H1 (cell line): ENCODE measurements around the gene LDAH. TPM values are rescaled to one million over a fixed set of nuclear protein-coding genes. Genes with fewer than 3 reads are reported as not detected.

Experiments
- CTCF ChIA-PET: fragments of 300-600 bp; sonication (Branson Sonifier 250); formaldehyde crosslinking; loops from one replicate; lab custom pipeline; 2021; ENCODE audit not compliant: partially characterized antibody; lab: Charles Lee
- POLR2A ChIA-PET: fragments of 300-600 bp; sonication (Branson Sonifier 250); formaldehyde crosslinking; loops from one replicate; lab custom pipeline; 2021; ENCODE audit warnings: inconsistent platforms; ENCODE audit not compliant: partially characterized antibody; lab: Charles Lee
- DNase-seq, 2 experiments: peaks; one replicate each; pipeline versions ENCODE4 v3.0.0 to v3.0.0-alpha.2; 2010 to 2022; ENCODE audit warnings: low spot score in 2 of 2, low read depth in 1 of 2, mixed read lengths in 1 of 2
- FAIRE-seq: peaks from 2 replicates; lab custom pipeline; 2011; peaks lifted over from hg19 to GRCh38; lab: Jason Lieb, UNC
- H2AFZ ChIP-seq: 2 replicates; pipeline ENCODE4 v1.8.1; 2012; ENCODE audit warnings: low read length, inconsistent platforms
- H2AK5ac ChIP-seq: 2 replicates; pipeline ENCODE4 v1.6.1; 2013; ENCODE audit warnings: low read depth, low read length
- H2BK120ac ChIP-seq: replicated peaks from 2 replicates; pipeline ENCODE3; 2013; ENCODE audit warnings: low read depth, low read length, inconsistent platforms
- H2BK12ac ChIP-seq: 2 replicates; pipeline ENCODE4 v1.6.1; 2013; ENCODE audit warnings: low read depth, low read length
- H2BK15ac ChIP-seq: 2 replicates; pipeline ENCODE4 v1.6.1; 2013; ENCODE audit warnings: low read length
- H2BK20ac ChIP-seq: 2 replicates; pipeline ENCODE4 v1.6.1; 2013; ENCODE audit warnings: low read length
- H2BK5ac ChIP-seq: 2 replicates; pipeline ENCODE4 v1.6.1; 2013; ENCODE audit warnings: low read depth, low read length
- H3K14ac ChIP-seq: 2 replicates; pipeline ENCODE4 v1.6.1; 2013; ENCODE audit warnings: inconsistent platforms; ENCODE audit not compliant: insufficient read length
- H3K18ac ChIP-seq: 2 replicates; pipeline ENCODE4 v1.6.1; 2013; ENCODE audit warnings: low read length; ENCODE audit errors: extremely low read depth
- H3K23ac ChIP-seq: 2 replicates; pipeline ENCODE4 v1.6.1; 2013; ENCODE audit warnings: inconsistent platforms; ENCODE audit not compliant: insufficient read length
- H3K23me2 ChIP-seq: 2 replicates; pipeline ENCODE4 v1.6.1; 2013; ENCODE audit warnings: low read depth, low read length
- H3K27ac ChIP-seq: 2 replicates; pipeline ENCODE4 v1.6.1; 2011; ENCODE audit warnings: low read depth, low read length, inconsistent platforms
- H3K27me3 ChIP-seq, 4 experiments: replicated peaks in 1 of 4; 1 replicate in 1 of 4; 2 replicates in 3 of 4; pipeline versions ENCODE4 v1.6.1 to v1.8.1; 2011 to 2013; ENCODE audit warnings: low read length in 3 of 4, mild to moderate bottlenecking in 3 of 4, inconsistent platforms in 2 of 4, mixed read lengths in 2 of 4, moderate library complexity in 1 of 4; ENCODE audit not compliant: control insufficient read depth in 3 of 4, insufficient read depth in 3 of 4; ENCODE audit errors: extremely low read depth in 1 of 4
- H3K36me3 ChIP-seq, 4 experiments: 2 replicates each; pipeline versions ENCODE4 v1.6.1 to v1.8.1; 2011 to 2013; ENCODE audit warnings: mild to moderate bottlenecking in 4 of 4, low read length in 3 of 4, moderate library complexity in 2 of 4, control low read depth in 1 of 4, inconsistent platforms in 1 of 4; ENCODE audit not compliant: insufficient read depth in 4 of 4, control insufficient read depth in 2 of 4
- H3K4ac ChIP-seq: replicated peaks from 2 replicates; pipeline ENCODE3; 2013; ENCODE audit warnings: low read length, low read depth, mixed read lengths, inconsistent platforms; ENCODE audit not compliant: insufficient read length
- H3K4me1 ChIP-seq, 4 experiments: replicated peaks in 1 of 4; 1 replicate in 1 of 4; 2 replicates in 3 of 4; pipeline versions ENCODE4 v1.6.1 to v1.8.1; 2011 to 2013; ENCODE audit warnings: low read length in 3 of 4, inconsistent platforms in 2 of 4, mixed read lengths in 1 of 4; ENCODE audit not compliant: insufficient read depth in 4 of 4, control insufficient read depth in 3 of 4
- H3K4me2 ChIP-seq, 2 experiments: 2 replicates each; pipeline versions ENCODE4 v1.6.1 to v1.8.1; 2011 to 2013; ENCODE audit warnings: low read depth in 2 of 2, low read length in 2 of 2, control low read depth in 1 of 2, inconsistent platforms in 1 of 2, mild to moderate bottlenecking in 1 of 2; ENCODE audit not compliant: insufficient read depth in 1 of 2
- H3K4me3 ChIP-seq, 4 experiments: fragments of 200-600, 300-600 bp in 1 of 4; sonication (generic), shearing (Covaris generic), sonication (Bioruptor Twin) in 1 of 4; 2 replicates each; pipeline versions ENCODE4 v1.5.1 to v1.8.1; 2011 to 2016; ENCODE audit warnings: low read length in 4 of 4, low read depth in 3 of 4, control low read depth in 2 of 4, inconsistent platforms in 2 of 4, mild to moderate bottlenecking in 2 of 4, mixed read lengths in 1 of 4, moderate library complexity in 1 of 4; ENCODE audit not compliant: insufficient read depth in 2 of 4; ENCODE audit errors: extremely low read depth in 1 of 4
- H3K56ac ChIP-seq: replicated peaks from 2 replicates; pipeline ENCODE3; 2013; ENCODE audit warnings: low read depth, mild to moderate bottlenecking, mixed read lengths, low read length, inconsistent platforms; ENCODE audit not compliant: insufficient read length
- H3K79me1 ChIP-seq: 2 replicates; pipeline ENCODE4 v1.6.1; 2013; ENCODE audit warnings: low read depth, low read length, control low read depth
- H3K79me2 ChIP-seq, 2 experiments: 2 replicates each; pipeline versions ENCODE4 v1.6.1 to v1.8.1; 2012 to 2013; ENCODE audit warnings: low read length in 2 of 2, mild to moderate bottlenecking in 2 of 2, inconsistent platforms in 1 of 2; ENCODE audit not compliant: insufficient read depth in 2 of 2, control insufficient read depth in 1 of 2
- H3K9ac ChIP-seq, 4 experiments: replicated peaks in 1 of 4; 1 replicate in 1 of 4; 2 replicates in 3 of 4; pipeline versions ENCODE4 v1.6.1 to v1.8.1; 2011 to 2013; ENCODE audit warnings: low read depth in 3 of 4, low read length in 3 of 4, control low read depth in 2 of 4, mild to moderate bottlenecking in 2 of 4, moderate library complexity in 2 of 4, inconsistent platforms in 1 of 4; ENCODE audit errors: extremely low read depth in 1 of 4
- H3K9me3 ChIP-seq, 2 experiments: 2 replicates each; pipeline versions ENCODE4 v1.6.1 to v1.8.1; 2012 to 2013; ENCODE audit warnings: mild to moderate bottlenecking in 2 of 2, moderate library complexity in 2 of 2, control low read depth in 1 of 2, inconsistent platforms in 1 of 2, low read depth in 1 of 2, low read length in 1 of 2, mixed read lengths in 1 of 2; ENCODE audit not compliant: insufficient read depth in 2 of 2
- H4K20me1 ChIP-seq, 2 experiments: replicated peaks in 1 of 2; 2 replicates each; pipeline versions ENCODE3 to v1.8.1; 2011 to 2013; ENCODE audit warnings: inconsistent platforms in 2 of 2, low read length in 2 of 2, mild to moderate bottlenecking in 1 of 2; ENCODE audit not compliant: insufficient read depth in 2 of 2, control insufficient read depth in 1 of 2
- H4K5ac ChIP-seq: 2 replicates; pipeline ENCODE4 v1.6.1; 2013; ENCODE audit warnings: low read length, low read depth, mixed read lengths, inconsistent platforms; ENCODE audit not compliant: insufficient read length
- H4K8ac ChIP-seq: 2 replicates; pipeline ENCODE4 v1.8.0; 2013; ENCODE audit warnings: mild to moderate bottlenecking, moderate library complexity, low read length, inconsistent platforms; ENCODE audit not compliant: insufficient read depth; ENCODE audit errors: extremely low read depth
- H4K91ac ChIP-seq: replicated peaks from 2 replicates; pipeline ENCODE3; 2013; ENCODE audit warnings: low read length, mixed read lengths, inconsistent platforms; ENCODE audit not compliant: insufficient read length
- GABPA ChIP-seq: IDR thresholded peaks from 2 replicates; pipeline ENCODE4 v1.6.1; 2011; ENCODE audit warnings: mild to moderate bottlenecking, low read length, moderate library complexity, borderline replicate concordance; ENCODE audit not compliant: insufficient read depth
- MAX ChIP-seq: IDR thresholded peaks from 2 replicates; pipeline ENCODE4 v1.6.1; 2012; ENCODE audit warnings: inconsistent platforms
- NANOG ChIP-seq: IDR thresholded peaks from 2 replicates; pipeline ENCODE4 v1.6.1; 2011; ENCODE audit warnings: low read length, low read depth, mild to moderate bottlenecking, inconsistent platforms; ENCODE audit not compliant: insufficient read depth, poor library complexity, severe bottlenecking
- NRF1 ChIP-seq: IDR thresholded peaks from 2 replicates; pipeline ENCODE4 v1.6.1; 2011; ENCODE audit warnings: mild to moderate bottlenecking, low read depth, low read length, improper control_type of control experiment
- SAP30 ChIP-seq: fragments of 300-600 bp; sonication (generic); IDR thresholded peaks from 2 replicates; pipeline ENCODE4 v1.7.1; 2012; ENCODE audit warnings: low read length, moderate library complexity, mild to moderate bottlenecking, inconsistent platforms; ENCODE audit not compliant: insufficient read depth, insufficient replicate concordance
- SIRT6 ChIP-seq: IDR thresholded peaks from one replicate; pipeline ENCODE4 v1.7.1; 2012; ENCODE audit warnings: low read length, inconsistent platforms
- TEAD4 ChIP-seq: IDR thresholded peaks from 2 replicates; pipeline ENCODE4 v1.6.1; 2012; ENCODE audit warnings: low read depth, low read length, inconsistent platforms, mixed read lengths
- YY1 ChIP-seq: IDR thresholded peaks from 2 replicates; pipeline ENCODE4 v1.6.1; 2011; ENCODE audit warnings: low read depth, mild to moderate bottlenecking, low read length
- ZNF274 ChIP-seq: IDR thresholded peaks from 2 replicates; pipeline ENCODE4 v1.7.0; 2012; ENCODE audit warnings: low read length, borderline replicate concordance; ENCODE audit errors: extremely low read depth
- WGBS, 2 experiments: shearing (Covaris generic) in 1 of 2; methylation state at CpG; one replicate each; pipeline versions ENCODE4 v1.1.6 to v1.1.7; 2013 to 2015; ENCODE audit warnings: low lambda C conversion rate in 2 of 2, mixed read lengths in 2 of 2, inconsistent platforms in 1 of 2, low coverage in 1 of 2, missing lambda C conversion rate in 1 of 2; ENCODE audit not compliant: insufficient replicate concordance in 2 of 2, insufficient coverage in 1 of 2, insufficient read length in 1 of 2; ENCODE audit errors: extremely low coverage in 1 of 2, missing lambda C conversion rate in 1 of 2; 5-methylcytosine and 5-hydroxymethylcytosine counted together
- polyA plus RNA-seq, 7 experiments: library from polyadenylated mRNA; depleted of rRNA in 3 of 7; stranded (reverse) in 5 of 7; unstranded in 2 of 7; fragments of >200 nt in 5 of 7; fragments of 200-250 nt in 2 of 7; gene quantifications; 1 replicate in 5 of 7; 2 replicates in 1 of 7; 4 replicates in 1 of 7; pipeline versions ENCODE4 v1.2.1 to v1.2.3, GENCODE V29; 2011 to 2013; ENCODE audit warnings: missing spikeins in 2 of 7, mixed read lengths in 2 of 7
- total RNA-seq: library from RNA; stranded (reverse); fragmentation: NEBNext Ultra II Directional; extraction: Animal tissue kit (Norgen Biotek cat#: 25700); gene quantifications from 2 replicates; pipeline ENCODE4 v1.2.1, GENCODE V29; 2021

Gene LDAH
- total and polyA plus RNA-seq, 2 of the 8 experiments (the other 6 are each of a cell fraction or from before 2014, with no cell fraction given) = 10.9 to 26.3 TPM

DNA sequence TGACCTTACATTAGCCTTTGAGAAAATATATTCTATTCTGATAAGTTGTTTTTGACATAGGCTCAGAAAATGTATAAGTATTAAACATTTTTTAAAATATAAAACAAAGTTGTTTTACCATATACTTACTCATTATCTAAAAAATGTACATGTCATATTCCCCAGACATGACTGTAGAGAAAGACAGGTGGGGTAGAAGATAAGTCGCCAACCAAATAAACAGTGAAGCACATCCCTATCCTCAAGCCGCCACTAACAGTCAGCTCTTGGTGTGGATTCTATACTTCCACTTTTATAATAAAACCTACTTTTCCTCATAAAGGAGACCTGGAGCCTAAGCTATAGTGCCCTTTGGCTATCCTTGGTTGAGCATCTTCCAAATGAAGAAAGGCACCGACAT is 129.6 kb downstream of the LDAH start:
- TF ChIP-seq NRF1 (no peak), SIRT6 (no peak), ZNF274 (no peak), NANOG (no peak), SAP30 (no peak), YY1 (no peak), TEAD4 (no peak), GABPA (no peak), MAX (no peak)
- no peak overlapping the region for H3K9ac ChIP-seq
- no peak overlapping the region for H3K27ac ChIP-seq
- no peak overlapping the region for H3K23ac ChIP-seq
- H2BK15ac ChIP-seq = no peak overlapping the region
- H3K14ac ChIP-seq = no peak overlapping the region
- no peak overlapping the region for H4K8ac ChIP-seq
- no peaks in the 10 kb centered on the region for H3K4me1 ChIP-seq
- H3K9me3 ChIP-seq = no peaks in the 10 kb centered on the region
- no peaks in the 10 kb centered on the region for H3K23me2 ChIP-seq
- H3K18ac ChIP-seq = no peak overlapping the region
- FAIRE-seq = no peak
- no peak overlapping the region for H3K4me2 ChIP-seq
- H4K5ac ChIP-seq = no peak overlapping the region
- no peaks in the 10 kb centered on the region for H3K79me2 ChIP-seq
- ChIA-PET POLR2A (no interaction called here), CTCF (interaction anchor here (1.5 to 4.3 kb wide), 3 partner anchors 12 to 32 kb away, joined by 5 to 35 read pairs (median 23); no protein-coding TSS in a partner anchor)
- H2BK12ac ChIP-seq = no peak overlapping the region
- no peak overlapping the region for H3K56ac ChIP-seq
- H3K79me1 ChIP-seq = no peaks in the 10 kb centered on the region; the same call in 1 of the 2 replicates
- no peak overlapping the region for H2BK120ac ChIP-seq
- H3K4ac ChIP-seq = no peak overlapping the region
- H4K20me1 ChIP-seq = peaks cover 0 to 2% of the 10 kb centered on the region in 2 experiments
- no peak overlapping the region for H2AFZ ChIP-seq
- no peak overlapping the region for H3K4me3 ChIP-seq
- 87% methylated on average over 3 of the region's 3 CpGs; no CpG with 5 or more reads in 1 of the 2 experiments for WGBS, 2 experiments
- H3K36me3 ChIP-seq = 0 out of 8 replicates have a peak, but pooled peaks cover 0 to 3% (median 0%) of the 10 kb centered on the region in 4 experiments
- no peak overlapping the region for H2BK20ac ChIP-seq
- no peak overlapping the region for H4K91ac ChIP-seq
- H3K27me3 ChIP-seq = no peaks in the 10 kb centered on the region
- no peak overlapping the region for H2AK5ac ChIP-seq
- DNase-seq = no peak
- no peak overlapping the region for H2BK5ac ChIP-seq
